GM18502 (cell line): Measurements from ENCODE around the gene PTPRA.
"Not testable (repeated sequence)": the region's sequence is repeated elsewhere in the genome, so short reads cannot be mapped to it uniquely, and the experiment has no call there.

ENCODE experiments used
- ATAC-seq: cut with Tn5 transposase; IDR thresholded peaks from one replicate; pipeline ENCODE4 v1.9.1; 2021; ENCODE audit warnings: mild to moderate bottlenecking; ENCODE audit not compliant: unreplicated experiment, poor library complexity

PTPRA gene

DNA sequence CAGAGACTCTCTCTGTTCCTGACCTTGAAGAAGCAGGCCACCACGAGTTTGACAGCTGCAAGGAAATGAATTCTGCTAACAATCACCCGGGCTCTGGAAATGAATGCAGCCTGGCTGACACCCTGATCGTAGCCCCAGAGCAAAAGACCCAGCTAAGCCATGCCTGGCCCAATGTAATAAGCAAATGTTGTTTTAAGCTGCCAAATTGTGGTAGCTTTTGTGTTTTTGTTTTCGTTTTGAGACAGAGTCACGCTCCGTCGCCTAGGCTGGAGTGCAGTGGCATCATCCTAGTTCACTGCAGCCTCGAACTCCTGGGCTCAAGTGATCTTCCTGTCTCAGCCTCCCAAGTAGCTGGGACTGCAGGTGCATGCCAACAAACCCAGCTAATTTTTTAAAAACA is 194.8 kb downstream of the PTPRA start:
- ATAC-seq: no peak

DNA sequence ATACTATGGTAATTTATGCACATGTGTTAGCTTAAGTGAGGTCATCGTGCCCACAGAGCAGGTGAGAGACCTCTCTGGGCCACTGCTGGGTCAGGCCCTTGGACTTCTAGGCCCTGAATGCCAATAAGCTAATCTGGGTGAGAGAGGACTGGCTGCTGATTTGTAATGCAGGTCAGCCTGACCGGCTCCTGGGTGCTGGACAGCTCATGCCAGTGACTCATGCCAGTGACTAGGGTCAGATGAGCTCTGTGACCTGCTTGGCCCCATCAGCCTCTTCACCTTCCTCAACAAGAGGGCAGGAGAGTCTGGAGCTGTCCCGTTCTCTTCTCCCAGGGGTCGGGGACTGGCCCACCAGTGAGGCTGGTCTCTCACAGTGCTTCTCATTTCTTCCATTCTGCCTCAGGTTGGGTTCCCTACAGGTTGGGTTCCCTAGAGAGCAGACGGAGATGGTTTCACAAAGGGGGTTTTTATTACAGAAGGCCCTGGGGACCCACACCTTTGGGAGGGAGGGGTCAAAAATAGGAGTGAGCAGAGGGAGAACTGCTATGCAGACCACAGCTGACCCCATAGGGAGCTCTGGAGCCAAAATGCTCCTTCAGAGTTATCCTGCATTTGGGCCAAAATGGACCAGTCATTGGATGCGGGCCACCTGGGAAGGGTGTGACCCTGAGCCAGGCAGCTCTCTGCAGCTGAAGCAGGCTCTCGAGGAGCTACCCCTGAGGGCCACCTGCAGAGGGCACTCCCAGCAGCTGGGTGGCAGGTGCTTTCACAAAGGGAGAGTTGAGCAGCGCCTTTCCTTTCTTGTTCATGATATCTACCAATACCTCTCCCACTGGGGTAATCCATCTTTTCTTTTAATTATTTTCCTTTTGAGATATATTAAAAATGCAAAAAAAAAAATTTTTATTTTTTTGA is 196.0 kb downstream of the PTPRA start:
- no peak for ATAC-seq

DNA sequence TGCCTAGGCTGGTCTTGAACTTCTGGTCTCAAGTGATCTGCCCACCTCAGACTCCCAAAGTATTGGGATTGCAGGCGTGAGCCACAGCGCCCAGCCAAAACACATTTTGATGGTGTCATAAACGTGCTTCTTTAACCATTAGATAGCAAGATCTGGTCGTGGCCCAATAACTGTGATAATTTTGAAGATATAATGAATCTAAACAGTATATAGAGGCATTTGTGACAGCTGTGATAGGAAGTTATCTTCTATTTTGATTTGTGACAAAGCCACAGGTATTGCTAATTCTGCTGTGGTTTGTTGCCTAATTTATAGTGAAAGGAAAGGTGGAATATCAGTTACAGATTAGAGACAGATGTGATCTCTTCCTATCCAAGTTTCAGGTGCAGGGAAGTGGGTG is 197.4 kb downstream of the PTPRA start:
- ATAC-seq: no peak

DNA sequence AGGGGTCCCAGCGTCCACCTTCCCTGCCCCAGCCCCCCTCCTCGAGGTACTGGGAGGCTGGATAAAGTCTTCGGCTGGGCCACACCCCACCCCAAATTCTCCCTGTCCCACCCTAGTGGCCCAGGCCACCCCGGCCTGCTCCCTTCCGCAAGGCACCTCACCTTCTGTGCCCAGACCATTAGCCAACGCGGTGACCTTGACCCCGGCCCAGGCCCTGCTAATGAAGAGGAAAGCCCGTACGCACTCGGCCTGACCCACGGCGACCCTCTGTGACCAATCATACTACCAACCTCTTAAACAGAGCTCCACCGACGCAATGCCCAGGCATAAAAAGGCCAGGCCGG is 198.0 kb downstream of the PTPRA start:
- ATAC-seq: no peak

DNA sequence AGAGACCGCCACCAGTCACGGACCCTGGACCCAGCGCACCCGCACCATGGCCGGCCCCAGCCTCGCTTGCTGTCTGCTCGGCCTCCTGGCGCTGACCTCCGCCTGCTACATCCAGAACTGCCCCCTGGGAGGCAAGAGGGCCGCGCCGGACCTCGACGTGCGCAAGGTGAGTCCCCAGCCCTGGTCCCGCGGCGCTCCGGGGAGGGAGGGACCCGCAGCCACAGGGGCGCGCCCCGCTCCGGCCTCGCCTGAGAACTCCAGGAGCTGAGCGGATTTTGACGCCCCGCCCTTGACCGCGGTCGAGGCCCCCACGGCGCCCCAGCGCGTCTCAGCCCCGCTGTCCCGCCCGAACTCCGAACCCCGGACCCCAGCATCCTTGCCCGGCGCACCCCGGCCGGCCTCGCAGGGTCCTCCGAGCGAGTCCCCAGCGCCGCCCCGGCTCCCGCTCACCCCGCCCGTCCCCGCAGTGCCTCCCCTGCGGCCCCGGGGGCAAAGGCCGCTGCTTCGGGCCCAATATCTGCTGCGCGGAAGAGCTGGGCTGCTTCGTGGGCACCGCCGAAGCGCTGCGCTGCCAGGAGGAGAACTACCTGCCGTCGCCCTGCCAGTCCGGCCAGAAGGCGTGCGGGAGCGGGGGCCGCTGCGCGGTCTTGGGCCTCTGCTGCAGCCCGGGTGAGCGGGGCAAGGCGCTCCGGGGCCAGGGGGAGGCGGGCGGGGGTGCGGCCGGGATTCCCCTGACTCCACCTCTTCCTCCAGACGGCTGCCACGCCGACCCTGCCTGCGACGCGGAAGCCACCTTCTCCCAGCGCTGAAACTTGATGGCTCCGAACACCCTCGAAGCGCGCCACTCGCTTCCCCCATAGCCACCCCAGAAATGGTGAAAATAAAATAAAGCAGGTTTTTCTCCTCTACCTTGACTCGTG is 198.6 kb downstream of the PTPRA start, which contains the start of gene OXT:
OXT (plus strand) TSS at position 11 of the 920 bp plus-strand sequence; CDS start at position 47, 36 bp downstream.
- no peak for ATAC-seq

DNA sequence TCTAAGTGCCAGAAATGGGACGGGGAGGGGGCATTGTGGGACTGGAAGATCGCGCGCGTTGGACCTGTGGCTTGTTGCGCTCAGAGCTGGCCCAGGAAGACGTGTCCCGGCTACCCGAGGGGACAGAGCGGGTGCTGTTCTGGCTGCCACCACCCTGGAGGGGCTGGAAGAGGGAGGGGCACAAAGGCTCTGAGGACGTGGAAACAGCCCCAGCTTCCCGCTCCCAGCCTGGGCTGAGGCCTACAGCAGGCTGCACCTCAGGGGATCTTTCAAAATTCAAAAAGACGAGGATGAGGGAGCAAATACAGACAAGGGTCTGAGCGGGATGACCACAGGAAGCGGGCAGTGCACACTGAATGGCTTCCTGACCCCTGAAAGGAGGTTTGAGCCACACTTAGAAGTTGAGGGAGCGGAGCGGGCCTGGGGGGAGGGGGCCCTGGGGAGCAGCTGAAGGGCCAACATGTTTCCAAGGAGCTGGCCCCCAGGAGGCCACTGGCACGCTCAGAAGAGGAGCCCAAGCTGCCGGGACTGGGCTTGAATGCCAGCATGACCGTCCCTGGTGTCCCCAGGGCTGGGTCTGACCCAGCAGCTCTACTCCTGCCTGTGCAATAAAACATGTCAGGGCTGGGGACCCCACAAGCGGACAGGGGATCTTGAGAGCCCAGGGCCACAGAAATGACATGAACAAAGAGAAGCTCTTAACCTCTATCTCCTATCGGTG is 199.4 kb downstream of the PTPRA start:
- no peak for ATAC-seq

DNA sequence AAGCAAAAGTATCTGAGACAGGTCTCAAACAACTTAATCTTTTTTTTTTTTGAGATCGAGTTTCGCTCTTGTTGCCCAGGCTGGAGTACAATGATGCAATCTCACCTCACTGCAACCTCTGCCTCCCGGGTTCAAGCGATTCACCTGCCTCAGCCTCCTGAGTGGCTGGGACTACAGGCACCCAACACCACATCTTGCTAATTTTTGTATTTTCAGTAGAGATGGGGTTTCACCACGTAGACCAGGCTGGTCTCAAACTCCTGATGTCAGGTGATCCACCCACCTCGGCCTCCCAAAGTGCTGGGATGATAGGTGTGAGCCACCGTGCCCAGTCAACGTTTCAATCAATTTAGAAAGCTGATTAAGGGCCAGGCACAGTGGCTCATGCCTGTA is 200.0 kb downstream of the PTPRA start:
- not testable (repeated sequence) for ATAC-seq

DNA sequence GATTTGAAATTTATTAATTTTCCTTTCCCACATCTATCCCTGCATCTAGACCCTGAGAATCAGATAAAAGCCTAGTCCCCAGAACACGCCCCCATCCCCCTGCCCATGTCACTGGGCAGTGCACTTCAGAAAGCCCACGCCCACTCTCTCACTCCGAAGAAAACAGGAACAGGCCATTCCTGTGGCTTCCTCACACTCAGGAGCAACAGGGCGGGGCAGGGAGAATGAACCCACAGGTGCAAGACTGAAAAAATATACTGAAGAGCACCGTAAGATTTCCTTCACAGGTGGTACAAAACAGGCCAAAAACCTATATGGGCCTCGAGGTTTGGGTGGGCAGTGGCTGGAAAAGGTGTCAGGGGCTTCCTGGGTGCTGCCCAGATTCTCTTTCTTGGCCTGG is 201.5 kb downstream of the PTPRA start:
- ATAC-seq: no peak

DNA sequence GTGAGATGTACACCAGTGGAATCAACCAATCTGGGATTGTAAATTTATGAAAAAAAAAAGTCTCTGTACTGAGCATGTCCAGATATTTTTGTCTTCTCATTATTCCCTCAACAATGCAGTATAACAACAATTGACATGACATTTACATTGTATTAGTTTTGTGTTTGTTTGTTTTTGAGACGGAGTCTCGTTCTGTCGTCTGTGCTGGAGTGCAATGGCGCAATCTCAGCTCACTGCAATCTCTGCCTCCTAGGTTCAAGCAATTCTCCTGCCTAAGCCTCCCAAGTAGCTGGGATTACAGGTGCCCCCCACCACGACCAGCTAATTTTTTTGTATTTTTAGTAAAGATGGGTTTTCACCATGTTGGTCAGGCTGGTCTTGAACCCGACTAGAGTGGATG is 202.0 kb downstream of the PTPRA start:
- ATAC-seq: not testable (repeated sequence)

DNA sequence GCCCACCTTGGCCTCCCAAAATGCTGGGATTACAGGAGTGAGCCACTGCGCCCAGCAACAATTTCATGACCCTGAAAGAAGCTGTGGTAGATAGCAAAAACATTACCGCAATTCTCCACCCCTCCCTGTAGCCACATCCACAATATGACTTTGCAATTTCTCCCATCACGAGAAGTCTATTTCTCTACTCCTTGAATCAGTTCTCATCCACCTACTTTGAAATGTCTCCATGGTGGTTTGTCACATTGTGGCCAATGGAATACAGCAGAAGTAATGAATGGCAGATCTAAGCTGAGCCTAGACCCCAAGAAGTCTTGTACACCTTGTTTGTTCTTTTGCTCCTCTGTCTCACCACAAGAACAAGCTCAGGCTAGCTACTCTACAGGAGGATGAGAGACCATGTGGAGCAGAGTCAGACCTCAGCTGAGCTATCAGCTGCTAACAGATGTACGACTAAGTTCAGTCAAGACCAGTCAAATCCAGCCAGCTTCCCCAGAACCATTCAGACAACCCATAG is 204.4 kb downstream of the PTPRA start:
- ATAC-seq: no peak

DNA sequence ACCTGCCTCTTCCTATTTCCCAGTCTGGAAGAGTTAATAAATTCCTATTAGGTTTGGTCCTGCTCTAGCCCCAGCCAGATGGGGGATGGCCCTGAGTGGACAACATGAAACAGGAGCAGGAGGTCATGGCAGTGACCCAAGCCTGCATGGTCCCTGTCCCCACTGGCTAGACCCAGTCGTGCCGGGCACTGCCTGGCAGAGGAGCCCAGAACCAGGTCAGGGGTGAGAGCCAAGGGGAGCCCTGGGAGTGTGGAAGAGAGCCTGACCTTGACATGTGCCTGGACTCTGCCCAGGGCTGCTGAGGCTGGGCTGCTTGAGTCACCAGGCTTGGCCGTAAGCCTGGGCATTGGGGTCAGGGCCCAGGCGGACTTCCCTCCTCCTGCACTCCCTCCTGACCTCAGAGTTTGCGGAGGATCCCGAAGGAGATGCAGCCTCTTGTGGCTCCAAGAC is 207.7 kb downstream of the PTPRA start:
- ATAC-seq: no peak

DNA sequence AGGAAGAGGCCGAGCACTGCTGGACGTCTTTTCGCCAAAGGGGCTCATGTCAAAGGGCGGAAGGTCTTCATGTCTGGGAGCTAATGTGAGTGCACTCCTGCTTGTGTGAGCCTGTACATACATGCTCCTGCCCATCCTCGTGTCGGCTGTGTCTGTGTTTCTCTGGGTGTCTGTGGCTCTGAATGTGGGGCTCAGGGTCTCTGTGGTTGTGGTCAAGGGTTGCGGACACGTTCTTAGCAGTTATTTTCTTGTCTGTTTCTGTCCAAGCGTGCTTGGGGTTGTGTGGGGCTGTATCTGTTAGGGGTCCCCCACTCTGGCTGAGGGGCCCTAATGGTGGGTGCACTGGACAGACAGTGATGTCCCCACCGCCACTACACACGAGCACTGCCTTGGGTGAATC is 208.4 kb downstream of the PTPRA start:
- ATAC-seq: no peak

DNA sequence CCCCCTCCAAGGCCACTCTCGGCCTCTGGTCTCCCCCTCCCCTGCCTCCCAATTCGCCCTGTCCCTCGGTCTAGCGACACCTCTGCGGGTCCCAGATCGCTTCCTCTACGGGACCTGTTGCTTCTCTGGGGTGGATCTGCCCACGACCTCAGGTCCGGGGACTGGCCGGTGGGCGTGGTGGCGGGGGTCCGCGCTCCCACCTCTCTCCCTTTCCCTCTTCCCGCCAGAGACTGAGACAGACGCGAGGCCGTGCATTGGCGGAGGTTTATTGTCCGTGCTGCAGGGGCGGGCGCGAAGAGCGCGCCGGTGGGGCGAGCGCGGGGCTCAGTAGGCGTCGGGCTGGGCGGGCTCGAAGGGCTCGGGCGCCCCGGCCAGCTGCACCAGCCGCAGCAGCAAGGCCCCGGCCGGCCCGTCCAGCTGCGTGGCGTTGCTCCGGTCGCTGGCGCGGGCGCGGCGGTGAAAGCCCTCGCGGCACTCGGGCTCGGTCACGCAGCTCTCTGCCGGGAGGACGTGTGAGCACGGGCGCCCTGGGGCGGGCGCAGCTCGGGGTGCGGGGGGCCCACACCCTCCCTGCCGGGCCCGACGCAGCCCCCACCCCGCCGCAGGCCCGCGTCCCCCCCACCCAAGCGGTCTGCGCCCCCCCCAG is 209.1 kb downstream of the PTPRA start:
- ATAC-seq: no peak

DNA sequence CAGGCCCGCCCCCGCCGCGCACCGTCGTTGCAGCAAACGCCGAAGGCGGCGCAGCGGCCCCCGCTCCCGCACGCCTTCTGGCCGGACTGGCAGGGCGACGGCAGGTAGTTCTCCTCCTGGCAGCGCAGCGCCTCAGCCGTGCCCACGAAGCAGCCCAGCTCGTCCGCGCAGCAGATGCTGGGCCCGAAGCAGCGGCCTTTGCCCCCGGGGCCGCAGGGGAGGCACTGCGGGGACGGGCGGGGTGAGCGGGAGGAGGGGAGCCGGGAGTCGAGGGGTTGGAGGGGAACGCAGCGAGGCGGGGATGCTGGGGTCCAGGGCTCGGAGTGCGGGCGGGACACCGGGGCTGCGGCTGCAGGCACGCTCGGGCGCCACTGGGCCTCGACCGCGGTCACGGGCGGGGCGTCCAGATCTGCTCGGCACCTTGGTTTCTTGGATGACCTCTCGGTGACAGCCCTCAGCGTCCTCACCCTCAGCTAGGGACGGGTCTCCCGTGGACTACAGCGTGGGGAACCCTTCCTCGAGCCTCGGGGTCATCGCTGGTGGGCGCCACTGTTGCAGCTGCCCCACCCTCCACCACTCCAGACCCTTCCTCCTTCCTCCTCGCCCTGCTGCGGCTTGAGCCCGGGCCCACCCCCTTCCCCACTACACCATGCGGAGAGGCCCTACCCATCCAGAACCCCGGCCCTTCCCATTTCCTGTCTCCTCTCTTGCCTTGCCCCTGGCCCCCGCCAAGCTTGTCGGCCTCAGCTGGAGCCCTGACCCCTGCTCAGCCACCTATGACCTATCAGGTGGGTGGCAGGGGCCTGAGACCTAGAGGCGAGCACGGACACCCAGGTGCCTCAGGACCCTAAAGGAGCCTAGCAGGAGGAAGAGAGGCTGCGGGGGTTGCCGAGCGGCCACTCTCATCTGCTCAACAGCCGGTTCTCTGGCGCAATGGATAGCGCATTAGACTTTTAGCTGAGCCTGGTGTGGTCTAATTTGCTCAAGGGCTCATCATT is 210.0 kb downstream of the PTPRA start:
- no peak for ATAC-seq

DNA sequence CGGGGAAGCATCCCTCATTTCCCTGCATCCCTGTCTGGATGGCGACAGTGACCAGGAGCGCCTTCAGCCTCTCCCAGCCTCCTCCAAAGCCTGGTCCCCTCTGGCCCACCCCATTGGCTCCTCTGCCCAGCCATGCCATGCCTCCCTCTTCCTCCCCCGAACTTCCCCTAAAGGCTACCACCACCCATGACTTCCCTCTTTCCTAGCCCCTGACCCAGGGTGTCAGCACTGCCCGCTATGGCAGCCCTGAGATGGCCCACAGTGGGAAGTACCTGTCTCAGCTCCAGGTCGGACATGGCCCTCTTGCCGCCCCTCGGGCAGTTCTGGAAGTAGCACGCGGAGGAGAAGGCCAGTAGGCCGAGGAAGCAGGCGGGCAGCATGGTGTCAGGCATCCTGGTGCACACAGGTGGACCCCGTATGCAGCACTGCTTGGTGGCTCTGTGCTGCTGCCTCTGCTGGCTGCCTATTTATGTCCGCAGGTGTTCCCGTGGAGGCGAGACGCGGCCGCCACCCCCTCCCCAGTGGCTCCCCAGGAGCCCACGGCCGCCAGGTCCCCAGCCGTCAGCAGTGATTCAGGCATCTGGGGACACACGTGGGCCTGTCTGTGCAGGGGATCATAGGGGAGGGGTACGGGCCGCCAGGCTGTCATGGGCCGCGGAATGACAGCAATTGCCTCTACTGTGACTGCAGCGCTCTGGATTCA is 211.2 kb downstream of the PTPRA start, which contains the start of gene AVP:
AVP (minus strand) TSS at position 442 of the 703 bp plus-strand sequence; CDS start at position 392, 50 bp downstream.
- ATAC-seq: no peak

DNA sequence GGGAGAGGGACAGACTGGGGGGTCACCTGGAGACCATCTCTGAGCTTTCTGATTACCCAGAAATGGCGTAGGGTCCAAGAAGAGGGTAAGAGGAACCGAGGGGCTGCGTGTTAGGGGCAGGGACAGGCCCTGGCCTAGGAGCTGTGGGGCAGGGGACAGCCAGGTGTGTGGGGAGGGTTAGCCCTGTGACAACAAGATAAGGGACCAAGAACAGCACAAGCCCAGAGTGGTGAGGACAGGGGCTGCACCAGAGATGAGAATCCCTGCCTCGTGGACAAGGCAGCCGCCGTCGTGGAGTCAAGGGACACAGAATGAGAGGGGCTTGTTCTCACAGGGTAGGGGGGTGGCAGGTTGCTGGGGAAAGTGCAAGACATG is 211.7 kb downstream of the PTPRA start:
- ATAC-seq: no peak

DNA sequence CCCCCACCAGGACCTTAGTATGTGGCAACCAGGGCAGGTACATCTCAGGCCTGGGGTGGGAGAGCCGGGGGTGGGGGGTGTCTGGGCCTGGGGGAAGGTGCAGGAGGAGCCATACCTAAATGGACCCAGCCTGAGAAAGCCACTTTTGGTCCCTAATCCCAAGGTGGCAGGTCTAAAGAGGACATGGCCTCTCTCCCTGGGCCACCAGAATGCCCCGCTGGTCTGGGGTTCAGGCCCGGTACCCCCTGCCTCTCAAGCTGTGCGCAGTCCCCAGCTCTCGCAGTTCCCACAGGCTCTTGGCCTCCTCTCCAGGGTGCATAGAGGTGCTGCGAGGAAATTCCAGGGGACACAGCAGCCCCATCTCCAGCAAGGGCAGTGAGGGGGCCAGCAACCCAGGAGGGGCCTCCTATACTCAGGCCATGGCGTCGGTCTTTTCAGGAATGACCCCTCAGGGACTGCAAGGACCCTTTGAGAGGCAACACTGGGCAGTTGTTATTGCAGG is 212.3 kb downstream of the PTPRA start:
- ATAC-seq: no peak

DNA sequence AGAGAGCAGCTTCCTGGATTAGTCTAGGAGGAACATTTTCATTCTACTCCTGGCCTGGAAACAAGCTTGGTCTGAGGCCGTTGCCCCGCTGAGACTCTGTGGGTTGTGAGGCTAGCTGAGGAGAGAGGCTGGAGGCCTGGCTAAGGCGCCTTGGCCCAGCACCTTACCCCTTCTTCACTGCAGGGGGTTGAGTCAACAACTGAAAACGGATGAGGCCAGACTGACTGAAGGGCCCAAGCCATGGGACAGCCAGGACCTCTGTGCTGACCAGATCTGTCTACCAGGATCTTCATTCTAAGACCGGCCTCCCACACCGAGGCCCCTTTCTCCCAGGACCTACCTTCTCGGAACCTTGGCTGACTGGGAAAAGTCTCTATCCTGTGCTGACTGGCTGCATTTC is 214.8 kb downstream of the PTPRA start:
- ATAC-seq: no peak
